Cerebellar cortex (tissue), 1 donor: ENCODE results near the gene ATP9A.
"Not testable (repeated sequence)": the region's sequence is repeated elsewhere in the genome, so short reads cannot be mapped to it uniquely, and the experiment has no call there.

ENCODE experiments used
- DNase-seq: peaks from one replicate; pipeline ENCODE4 v3.0.0-alpha.2; 2015; ENCODE audit warnings: low spot score

ATP9A gene

DNA sequence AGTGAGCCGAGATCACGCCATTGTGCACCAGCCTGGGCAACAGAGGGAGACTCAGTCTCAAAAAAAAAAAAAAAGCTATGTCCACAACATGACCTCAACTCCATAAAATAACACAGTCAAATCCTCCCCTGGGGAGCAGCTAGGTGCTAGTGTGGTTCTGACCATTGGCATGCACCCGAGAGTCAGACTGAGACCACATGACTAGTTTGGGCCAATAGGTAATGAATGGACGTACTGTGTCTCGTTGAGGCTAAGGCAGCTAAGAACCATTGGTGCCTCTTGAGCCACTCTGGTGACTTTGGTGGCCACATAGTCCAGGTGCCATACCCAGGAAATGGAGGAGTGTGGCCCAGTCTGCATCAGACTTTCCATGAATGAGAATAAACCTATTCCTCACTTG, 40.3 kb downstream of the ATP9A start:
- DNase-seq: no peak

DNA sequence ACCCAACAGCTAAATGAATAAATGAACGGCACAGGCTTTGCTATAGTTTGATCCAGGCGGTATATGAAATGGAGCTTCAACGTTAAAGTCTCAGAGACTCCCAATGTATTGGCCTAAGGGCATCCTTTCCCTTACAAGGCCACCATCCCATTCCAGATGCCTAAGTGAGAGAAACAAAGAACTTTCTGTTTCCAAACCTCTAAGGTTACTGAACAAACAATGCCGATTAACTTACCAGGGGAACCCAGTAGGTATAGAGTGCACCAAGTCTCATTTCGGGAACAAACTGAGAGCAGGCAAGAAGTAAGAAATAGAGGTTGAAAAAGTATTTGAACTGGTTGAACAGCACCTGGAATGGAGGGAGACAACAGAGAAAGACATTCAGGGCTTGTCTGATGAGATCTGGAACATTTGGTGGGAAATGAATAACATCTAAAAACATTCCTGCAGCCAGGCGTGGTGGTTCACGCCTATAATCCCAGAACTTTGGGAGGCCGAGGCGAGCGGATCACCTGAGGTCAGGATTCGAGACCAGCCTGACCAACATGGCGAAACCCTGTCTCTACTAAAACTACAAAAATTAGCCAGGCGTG, 42.5 kb downstream of the ATP9A start:
- no peak for DNase-seq

DNA sequence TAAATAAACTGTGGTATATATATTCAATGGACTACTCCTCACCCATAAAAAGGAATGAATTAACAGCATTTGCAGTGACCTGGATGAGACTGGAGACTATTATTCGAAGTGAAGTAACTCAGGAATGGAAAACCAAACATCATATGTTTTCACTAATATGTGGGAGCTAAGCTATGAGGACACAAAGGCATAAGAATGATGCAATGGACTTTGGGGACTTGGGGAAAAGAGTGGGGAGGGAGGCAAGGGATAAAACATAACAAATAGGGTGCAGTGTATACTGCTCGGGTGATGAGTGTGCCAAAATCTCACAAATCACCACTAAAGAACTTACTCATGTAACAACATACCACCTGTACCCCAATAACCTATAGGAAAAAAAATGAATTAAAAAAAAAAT, 45.2 kb downstream of the ATP9A start:
- DNase-seq: not testable (repeated sequence)

DNA sequence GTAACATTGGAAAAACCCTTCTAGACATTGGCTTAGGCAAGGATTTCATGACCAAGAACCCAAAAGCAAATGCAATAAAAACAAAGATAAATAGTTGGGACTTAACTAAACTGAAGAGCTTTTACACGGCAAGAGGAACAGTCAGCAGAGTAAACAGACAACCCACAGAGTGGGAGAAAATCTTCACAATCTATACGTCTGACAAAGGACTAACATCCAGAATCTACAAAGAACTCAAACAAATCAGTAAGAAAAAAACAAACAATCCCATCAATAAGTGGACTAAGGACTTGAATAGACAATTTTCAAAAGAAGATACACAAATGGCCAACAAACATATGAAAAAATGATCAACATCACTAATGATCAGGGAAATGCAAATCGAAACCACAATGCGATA, 45.9 kb downstream of the ATP9A start:
- DNase-seq: not testable (repeated sequence)

DNA sequence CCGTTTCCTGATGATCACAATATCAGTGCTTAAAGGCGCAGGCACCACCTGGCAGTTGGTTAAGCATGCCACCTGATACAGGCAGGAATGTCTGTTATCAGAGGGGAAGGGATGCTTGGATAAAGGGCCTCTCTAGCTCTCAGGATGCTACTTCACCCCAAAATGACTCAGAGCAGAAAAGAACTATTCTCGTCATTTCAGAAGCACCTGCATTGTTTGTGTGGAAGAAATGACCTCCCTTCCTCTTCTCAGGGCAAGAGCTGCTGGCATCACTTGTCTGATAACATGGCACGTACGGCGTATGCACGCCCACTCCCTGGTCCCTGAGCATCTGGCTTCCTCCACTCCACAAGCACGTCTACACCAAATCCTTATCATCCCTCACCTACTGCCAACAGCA, 47.3 kb downstream of the ATP9A start:
- DNase-seq: peak; percentile 57

DNA sequence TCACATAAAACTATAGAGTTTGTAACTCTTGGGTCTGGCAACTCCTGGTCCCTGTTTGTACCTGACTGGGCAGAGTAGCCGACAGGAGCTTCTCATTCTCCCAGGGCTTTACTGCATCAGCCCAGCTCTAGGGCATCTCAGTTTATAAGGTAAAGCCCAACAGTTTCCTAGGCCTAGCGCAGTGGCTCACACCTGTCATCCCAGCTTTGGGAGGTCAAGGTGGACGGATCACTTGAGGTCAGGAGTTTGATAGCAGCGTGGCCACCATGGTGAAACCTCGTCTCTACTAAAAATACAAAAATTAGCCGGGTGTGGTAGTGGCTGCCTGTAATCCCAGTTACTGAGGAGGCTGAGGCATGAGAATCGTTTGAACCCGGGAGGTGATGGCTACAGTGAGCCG, 47.8 kb downstream of the ATP9A start:
- DNase-seq: no peak

DNA sequence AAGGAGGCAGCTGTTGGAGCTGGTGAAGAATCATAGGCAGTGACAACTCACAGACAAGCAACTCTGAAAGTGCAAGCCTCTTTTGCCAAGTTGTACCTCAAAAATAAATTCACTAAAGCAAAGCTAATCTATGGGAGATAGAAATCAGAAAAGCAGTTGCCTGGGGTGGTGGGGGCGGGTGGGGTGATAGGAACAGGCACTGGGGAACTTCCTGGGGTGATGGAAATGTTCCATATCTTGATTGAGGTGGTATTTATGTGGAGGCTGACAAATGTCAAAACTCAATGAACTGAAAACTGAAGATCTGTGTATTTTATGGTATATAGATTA, 52.4 kb downstream of the ATP9A start:
- no peak for DNase-seq

DNA sequence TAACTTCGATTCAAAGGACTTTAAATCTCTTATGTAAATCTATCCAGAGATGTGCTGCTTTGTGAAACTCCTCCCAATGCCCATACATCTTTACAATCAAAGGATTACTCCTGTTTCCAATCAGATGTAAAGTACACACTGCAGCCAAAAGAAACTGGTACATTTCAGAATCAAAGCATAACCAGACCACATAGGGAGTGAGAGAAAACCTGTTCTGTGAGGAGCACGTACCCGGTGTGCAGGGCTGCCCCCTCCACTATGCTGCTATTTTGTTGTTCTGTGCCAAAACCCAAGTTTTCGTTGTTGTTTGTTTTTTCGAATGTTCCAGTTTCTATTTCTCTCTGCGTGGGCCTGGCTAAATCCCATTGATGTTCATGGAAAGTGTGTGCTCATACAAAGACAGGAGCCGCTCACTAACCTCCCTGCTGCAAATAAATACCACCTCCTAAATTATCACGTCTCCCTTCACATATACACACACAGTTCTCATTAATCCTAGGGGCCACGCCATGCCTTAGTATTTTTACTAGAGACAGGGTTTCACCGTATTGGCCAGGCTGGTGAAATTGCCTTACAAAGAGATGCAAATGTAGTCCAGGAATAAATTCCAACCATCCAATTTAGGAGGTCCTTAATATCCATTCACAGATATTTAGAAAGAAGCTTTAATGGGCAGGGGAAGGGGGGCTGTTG, 52.9 kb downstream of the ATP9A start:
- no peak for DNase-seq

- peak; percentile 44 for DNase-seq
Observed at GRCh38 chr20:51713213-51713598, 55.0 kb downstream of the ATP9A start.

DNA sequence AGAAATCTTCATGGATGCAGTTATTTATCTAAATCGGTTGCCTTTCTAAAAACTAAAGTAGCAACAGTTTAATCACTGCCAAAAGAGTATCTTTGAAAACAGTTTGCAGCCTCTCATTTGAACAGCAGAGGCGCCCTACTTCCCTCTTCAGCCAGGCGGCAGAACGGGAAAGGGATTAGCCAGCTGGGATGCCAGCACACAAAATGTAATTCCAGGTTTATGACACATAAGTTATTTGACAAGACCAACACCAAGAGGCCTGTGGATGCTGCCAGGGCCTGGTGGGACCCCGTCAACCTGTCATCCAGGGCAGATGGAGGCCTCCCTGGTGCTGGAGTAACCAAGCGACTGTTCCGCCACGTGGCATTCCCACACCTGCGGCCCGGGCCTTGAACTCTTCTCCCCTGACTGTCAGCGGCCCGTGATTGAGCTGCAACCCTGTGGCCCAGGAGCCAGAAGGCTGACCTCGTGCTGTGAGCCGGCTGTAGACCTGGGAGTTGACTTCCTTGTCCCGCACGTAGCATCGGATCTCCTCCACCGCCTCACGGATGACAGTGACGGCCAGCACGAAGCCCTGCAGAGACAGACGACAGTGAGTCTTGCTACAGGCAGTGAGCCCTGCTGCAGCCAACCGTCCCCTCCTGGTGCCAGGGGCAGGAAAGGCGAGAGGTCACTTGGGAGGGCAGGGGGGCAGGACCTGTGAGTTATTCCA, 55.5 kb downstream of the ATP9A start:
- DNase-seq: peak; percentile 93

GRCh38 chr20:51711426-51711825, 56.8 kb downstream of the ATP9A start:
- no peak for DNase-seq

- DNase-seq: no peak
Observed at GRCh38 chr20:51710361-51710894, 57.8 kb downstream of the ATP9A start.

DNA sequence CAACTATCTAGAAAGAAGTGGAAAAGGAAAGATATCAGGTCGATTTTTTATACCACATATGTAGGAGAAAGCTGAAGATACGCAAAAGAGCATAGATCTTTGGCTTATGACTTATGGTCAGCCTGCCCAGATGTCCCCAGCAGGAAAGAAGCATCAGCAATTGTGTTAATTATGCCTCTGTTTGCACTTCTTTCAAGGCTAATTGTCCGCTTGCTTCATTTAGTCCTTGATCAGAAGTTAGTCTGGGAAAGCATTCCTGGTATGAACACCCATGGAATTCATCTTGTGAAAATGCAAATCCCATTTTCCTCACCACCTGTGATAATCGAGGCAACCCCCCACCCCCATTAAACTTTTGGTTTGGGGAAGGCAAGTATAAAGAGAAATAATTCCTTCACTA, 62.8 kb downstream of the ATP9A start:
- DNase-seq: no peak

- DNase-seq: no peak
Observed at GRCh38 chr20:51703400-51704287, 64.5 kb downstream of the ATP9A start.

DNA sequence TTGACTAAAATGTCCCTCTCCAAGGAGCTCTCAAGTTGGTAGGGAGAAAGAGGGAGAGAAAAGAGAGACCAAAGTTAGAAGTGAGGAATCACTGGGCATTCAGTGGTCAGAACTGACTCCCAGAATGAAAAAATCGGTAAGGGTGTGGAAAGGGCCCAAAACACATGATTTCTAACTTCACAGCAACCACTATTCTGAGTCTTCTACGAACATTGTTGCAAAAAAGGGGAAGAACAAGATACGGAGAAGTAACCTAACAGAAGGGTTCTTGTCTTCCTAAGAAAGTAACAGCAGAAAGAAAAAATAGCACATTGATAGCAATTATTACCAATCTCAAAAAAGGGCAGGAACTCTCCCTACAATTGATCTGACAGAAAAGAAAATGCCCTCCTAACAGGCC, 65.6 kb downstream of the ATP9A start:
- DNase-seq: no peak

DNA sequence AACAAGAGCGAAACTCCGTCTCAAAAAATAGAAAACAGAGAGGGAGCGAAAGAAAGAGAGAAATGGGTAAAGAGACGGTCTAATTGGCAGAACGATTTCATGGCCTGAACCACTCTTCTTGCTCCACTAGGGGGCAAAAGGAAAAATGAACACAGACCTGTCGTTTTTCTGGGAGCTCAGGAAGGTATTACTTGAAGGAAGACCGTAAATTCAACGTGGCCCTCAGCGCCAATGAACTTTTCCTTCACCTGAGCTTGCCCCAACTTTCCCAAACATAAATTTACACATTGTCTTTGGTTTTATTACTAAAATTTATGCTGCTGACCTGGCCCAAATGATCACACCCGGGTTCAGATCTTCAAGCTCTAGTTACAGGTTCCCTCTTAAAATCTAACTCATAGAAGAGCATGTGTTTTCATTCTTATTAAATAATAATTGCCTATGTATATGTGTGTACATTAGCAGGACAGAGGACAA, 67.3 kb downstream of the ATP9A start:
- DNase-seq: peak; percentile 78

- no peak for DNase-seq
Observed at GRCh38 chr20:51698252-51698651, 69.9 kb downstream of the ATP9A start.

DNA sequence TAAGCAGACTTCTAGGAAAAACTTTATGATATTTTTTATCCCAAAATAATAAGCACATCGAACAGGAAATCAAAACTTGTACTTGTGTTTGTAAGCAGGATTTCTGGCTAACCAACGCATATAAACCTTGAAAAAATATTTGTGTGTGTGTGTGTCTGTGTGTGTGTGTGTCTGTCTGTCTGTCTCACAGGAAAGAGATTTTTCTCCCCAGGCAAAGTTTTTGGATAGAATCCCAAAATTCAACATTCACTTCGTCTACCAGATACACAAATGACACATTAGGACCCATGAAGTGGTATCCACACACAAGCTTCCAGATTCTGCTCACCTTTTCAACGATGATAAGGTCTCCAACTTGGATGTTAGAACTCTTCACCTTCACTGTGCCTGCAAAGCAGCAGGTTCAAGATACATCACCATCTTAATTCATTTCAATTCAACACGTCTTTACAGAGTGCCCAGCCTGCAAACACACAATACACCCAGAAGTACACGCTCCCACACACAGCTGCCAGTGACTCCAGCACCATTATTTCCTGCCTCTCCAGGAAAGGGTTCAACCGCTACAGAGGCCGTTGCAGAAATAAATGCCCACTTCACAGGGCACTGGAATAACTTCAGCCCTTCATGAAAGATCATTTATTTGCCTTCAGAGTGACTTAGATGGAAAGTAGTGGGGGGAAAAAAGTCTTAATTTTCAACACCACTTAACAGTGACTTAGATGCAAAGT, 70.9 kb downstream of the ATP9A start:
- no peak for DNase-seq

GRCh38 chr20:51696304-51697071, 71.7 kb downstream of the ATP9A start:
- no peak for DNase-seq

GRCh38 chr20:51695574-51696303, 72.5 kb downstream of the ATP9A start:
- no peak for DNase-seq
